22Rv1 (cell line): ENCODE measurements around the gene FAM227B.

Experiments used
- CTCF ChIP-seq: fragments of 450-650 bp; IDR thresholded peaks from 2 replicates; pipeline ENCODE4 v1.5.1; 2017; ENCODE audit warnings: mild to moderate bottlenecking
- ZFX ChIP-seq: fragments of 450-650 bp; IDR thresholded peaks from 2 replicates; pipeline ENCODE4 v1.6.1; 2017; ENCODE audit warnings: antibody characterized with exemption, borderline replicate concordance

DNA sequence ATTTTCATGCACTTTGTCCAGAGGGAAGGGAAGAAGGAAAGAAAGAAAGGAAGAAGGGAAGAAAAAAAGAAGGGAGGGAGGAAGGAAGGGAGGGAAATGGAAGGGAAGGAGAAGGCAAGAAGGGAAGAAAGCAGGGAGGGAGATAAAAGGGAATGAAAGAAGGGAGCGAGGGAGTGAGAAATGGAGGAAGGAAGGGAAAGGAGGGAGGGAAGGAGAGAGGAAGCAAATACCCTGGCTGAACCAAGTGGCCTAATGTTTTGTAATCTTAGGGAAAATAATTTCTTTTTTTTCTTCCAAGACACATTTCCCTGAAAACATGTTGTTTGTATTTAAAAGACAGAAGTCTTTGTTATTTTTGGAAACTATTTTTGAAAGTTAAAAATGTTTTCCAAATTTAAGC lies 36.1 kb upstream of the FAM227B start:
- TF ChIP-seq CTCF (no peak), ZFX (no peak)
